Upper lobe of left lung (tissue), 6 donors: ENCODE data around the gene HBM. TPM values are rescaled to one million over a fixed set of nuclear protein-coding genes. Genes with fewer than 3 reads are reported as not detected.

ENCODE experiments used
- ATAC-seq, 2 donors: fragments of 200-7000 bp; cut with Tn5 transposase; one replicate each; pipeline ENCODE4 v1.9.1; 2022; ENCODE audit warnings: mild to moderate bottlenecking in 2 of 2, moderate library complexity in 2 of 2; ENCODE audit not compliant: low FRiP score in 2 of 2
- DNase-seq, 2 donors: peaks; one replicate each; pipeline ENCODE4 v3.0.0-alpha.2; 2019 to 2020
- H3K27ac ChIP-seq, 4 donors: fragments of 200-600 bp; sonication (generic); one replicate each; pipeline ENCODE4 v1.5.1; 2016 to 2019
- H3K27me3 ChIP-seq, 4 donors: fragments of 200-600 bp; sonication (generic); one replicate each; pipeline ENCODE4 v1.5.1; 2017 to 2019
- H3K36me3 ChIP-seq, 4 donors: fragments of 200-600 bp; sonication (generic); one replicate each; pipeline ENCODE4 v1.5.1; 2016 to 2019
- H3K4me1 ChIP-seq, 4 donors: fragments of 200-600 bp; sonication (generic); one replicate each; pipeline ENCODE4 v1.5.1; 2018 to 2019
- H3K4me3 ChIP-seq, 4 donors: fragments of 200-600 bp; sonication (generic); one replicate each; pipeline ENCODE4 v1.5.1; 2017 to 2019; ENCODE audit warnings: mild to moderate bottlenecking in 2 of 4, moderate library complexity in 1 of 4
- H3K9me3 ChIP-seq, 4 donors: fragments of 200-600 bp; sonication (generic); one replicate each; pipeline ENCODE4 v1.5.1; 2018 to 2019
- EP300 ChIP-seq, 4 donors: sonication (generic); formaldehyde crosslinking; IDR thresholded peaks; one replicate each; pipeline ENCODE4 v1.5.1; 2017; ENCODE audit warnings: antibody characterized with exemption in 4 of 4, control low read depth in 2 of 4
- POLR2A ChIP-seq, 4 donors: fragments of 450-650 bp; IDR thresholded peaks; one replicate each; pipeline ENCODE4 v1.5.1; 2016 to 2017; ENCODE audit warnings: antibody characterized with exemption in 4 of 4, mild to moderate bottlenecking in 2 of 4
- POLR2AphosphoS5 ChIP-seq, 2 donors: sonication (generic); formaldehyde crosslinking; IDR thresholded peaks; one replicate each; pipeline ENCODE4 v1.5.1; 2017; ENCODE audit warnings: antibody characterized with exemption in 2 of 2
- WGBS, 2 donors: methylation state at CpG; one replicate each; pipeline ENCODE4 v1.1.5; 2017 to 2018; 5-methylcytosine and 5-hydroxymethylcytosine counted together
- total RNA-seq, 6 donors: library from RNA; depleted of rRNA in 4 of 6; stranded (reverse); fragments of >200 nt in 4 of 6; gene quantifications; one replicate each; pipeline versions ENCODE4 v1.1.0 to v1.2.1, GENCODE V29; 2016 to 2021
- TF ChIP-seq, protein P1 (sequence below), 6 experiments: fragments of 450-650 bp in 4 of 6; fragments of 200-600 bp in 2 of 6; sonication (generic) in 2 of 6; IDR thresholded peaks; one replicate each; pipeline ENCODE4 v1.5.1; 2016 to 2019; ENCODE audit warnings: antibody characterized with exemption in 6 of 6
- donor health status: DM: no; HTN: no; CAD: no; lungs with moderate emphysema.
- donor health status: DM: no; HTN: yes; CAD: no; lungs with severe emphysema.

HBM gene
- total RNA-seq, 6 donors from 2014 or later = 1.7 TPM; not detected in 5

DNA sequence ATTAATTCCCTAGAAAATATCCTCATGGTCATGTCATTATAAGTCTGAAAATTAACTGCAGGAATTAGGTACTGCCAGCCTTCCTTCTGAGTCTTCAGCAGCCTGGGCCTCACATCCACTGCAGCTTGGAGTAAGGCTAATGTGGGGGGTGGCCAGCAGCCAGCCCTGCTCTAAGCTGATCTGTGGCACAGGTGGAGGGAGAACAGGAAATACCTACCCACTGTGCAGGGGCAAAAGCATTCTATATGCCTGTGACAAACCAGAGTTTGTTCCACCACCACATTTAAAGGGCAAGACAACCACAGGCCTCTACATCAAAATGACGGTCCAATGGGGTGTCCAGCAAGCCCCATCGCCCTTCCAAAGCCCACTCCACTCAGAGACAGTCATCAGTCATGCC is 36.7 kb upstream of the HBM start:
- no peak for DNase-seq

DNA sequence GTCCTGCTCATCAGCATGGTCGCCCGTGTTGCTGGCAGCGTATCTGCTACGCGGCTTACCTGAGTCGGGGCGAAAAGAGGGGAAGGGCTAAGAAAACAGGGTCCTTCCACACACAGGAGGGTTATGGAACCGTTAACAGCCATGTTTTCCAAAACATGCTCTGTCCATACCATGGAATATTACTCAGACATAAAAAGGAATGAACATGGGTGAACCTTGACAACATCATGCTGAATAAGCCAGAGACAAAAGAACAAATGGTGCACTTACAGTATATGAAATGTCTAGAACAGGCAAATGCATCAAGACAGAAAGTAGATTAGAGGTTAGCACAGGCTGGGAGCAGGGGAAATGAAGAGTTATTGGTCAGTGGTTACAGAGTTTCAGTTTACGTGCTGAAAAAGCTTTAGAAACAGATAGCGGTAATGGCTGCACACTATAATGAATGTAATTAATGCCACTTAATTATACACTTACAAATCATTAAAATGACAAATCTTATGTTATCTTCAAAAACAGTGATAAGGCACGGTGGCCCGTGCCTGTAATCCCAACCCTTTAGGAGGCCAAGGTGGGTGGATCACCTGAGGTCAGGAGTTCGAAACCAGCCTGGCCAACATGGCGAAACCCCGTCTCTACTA is 35.1 kb upstream of the HBM start:
- no peaks in the 10 kb centered on the region for H3K9me3 ChIP-seq
- 95% methylated on average over 13 to 15 of the region's 15 CpGs for WGBS, 2 donors
- H3K27ac ChIP-seq = no peak overlapping the region
- no peak overlapping the region for H3K4me3 ChIP-seq
- ATAC-seq (no peak), DNase-seq (no peak)
- no peaks in the 10 kb centered on the region for H3K4me1 ChIP-seq
- TF ChIP-seq EP300 (IDR thresholded peaks at IDR 0.05) (no peak), POLR2AphosphoS5 (IDR thresholded peaks at IDR 0.05) (no peak), POLR2A (IDR thresholded peaks at IDR 0.05) (no peak)
- TF ChIP-seq, protein P1, sequence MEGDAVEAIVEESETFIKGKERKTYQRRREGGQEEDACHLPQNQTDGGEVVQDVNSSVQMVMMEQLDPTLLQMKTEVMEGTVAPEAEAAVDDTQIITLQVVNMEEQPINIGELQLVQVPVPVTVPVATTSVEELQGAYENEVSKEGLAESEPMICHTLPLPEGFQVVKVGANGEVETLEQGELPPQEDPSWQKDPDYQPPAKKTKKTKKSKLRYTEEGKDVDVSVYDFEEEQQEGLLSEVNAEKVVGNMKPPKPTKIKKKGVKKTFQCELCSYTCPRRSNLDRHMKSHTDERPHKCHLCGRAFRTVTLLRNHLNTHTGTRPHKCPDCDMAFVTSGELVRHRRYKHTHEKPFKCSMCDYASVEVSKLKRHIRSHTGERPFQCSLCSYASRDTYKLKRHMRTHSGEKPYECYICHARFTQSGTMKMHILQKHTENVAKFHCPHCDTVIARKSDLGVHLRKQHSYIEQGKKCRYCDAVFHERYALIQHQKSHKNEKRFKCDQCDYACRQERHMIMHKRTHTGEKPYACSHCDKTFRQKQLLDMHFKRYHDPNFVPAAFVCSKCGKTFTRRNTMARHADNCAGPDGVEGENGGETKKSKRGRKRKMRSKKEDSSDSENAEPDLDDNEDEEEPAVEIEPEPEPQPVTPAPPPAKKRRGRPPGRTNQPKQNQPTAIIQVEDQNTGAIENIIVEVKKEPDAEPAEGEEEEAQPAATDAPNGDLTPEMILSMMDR (IDR thresholded peaks at IDR 0.05) = no peak
- H3K36me3 ChIP-seq = no peaks in the 10 kb centered on the region
- no peaks in the 10 kb centered on the region for H3K27me3 ChIP-seq

More for the DNA sequence above, 36.7 kb upstream of the HBM start:
- Histone ChIP-seq H3K27ac (no peak overlapping the region), H3K27me3 (no peaks in the 10 kb centered on the region), H3K4me1 (no peaks in the 10 kb centered on the region), H3K36me3 (peaks cover 0 to 5% (median 2%) of the 10 kb centered on the region in 4 donors), H3K9me3 (no peaks in the 10 kb centered on the region), H3K4me3 (no peak overlapping the region)
- WGBS, 2 donors = 94 to 100% methylated on average over 2 of the region's 2 CpGs
- TF ChIP-seq, protein P1 (IDR thresholded peaks at IDR 0.05) = no peak
- TF ChIP-seq POLR2A (IDR thresholded peaks at IDR 0.05) (no peak), EP300 (IDR thresholded peaks at IDR 0.05) (no peak), POLR2AphosphoS5 (IDR thresholded peaks at IDR 0.05) (no peak)
- no peak for ATAC-seq

DNA sequence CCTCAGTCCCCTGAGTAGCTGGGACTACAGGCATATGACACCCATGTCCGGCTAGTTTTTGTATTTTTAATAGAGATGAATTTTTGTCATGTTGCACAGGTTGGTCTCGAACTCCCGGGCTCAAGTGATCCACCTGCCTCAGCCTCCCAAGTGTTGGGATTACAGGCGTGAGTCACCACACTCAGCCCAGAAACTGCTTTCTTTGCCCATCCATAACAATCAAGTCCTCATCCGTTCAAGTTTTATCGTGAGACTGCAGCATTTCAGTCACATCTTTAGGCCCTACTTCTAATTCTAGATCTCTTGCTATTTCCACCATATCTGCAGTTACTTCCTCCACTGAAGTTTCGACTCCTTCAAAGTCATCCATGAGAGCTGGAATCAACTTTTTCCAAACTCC is 33.7 kb upstream of the HBM start:
- H3K9me3 ChIP-seq = no peaks in the 10 kb centered on the region
- no peak overlapping the region for H3K4me3 ChIP-seq
- WGBS, 2 donors = 95 to 96% methylated on average over 7 of the region's 7 CpGs
- no peaks in the 10 kb centered on the region for H3K27me3 ChIP-seq
- no peaks in the 10 kb centered on the region for H3K36me3 ChIP-seq
- DNase-seq (no peak), ATAC-seq (no peak)
- H3K27ac ChIP-seq = no peak overlapping the region
- TF ChIP-seq, protein P1 (IDR thresholded peaks at IDR 0.05) = no peak
- TF ChIP-seq POLR2A (IDR thresholded peaks at IDR 0.05) (no peak), EP300 (IDR thresholded peaks at IDR 0.05) (no peak), POLR2AphosphoS5 (IDR thresholded peaks at IDR 0.05) (no peak)
- H3K4me1 ChIP-seq = peaks cover 0 to 5% (median under 1%) of the 10 kb centered on the region in 4 donors

DNA sequence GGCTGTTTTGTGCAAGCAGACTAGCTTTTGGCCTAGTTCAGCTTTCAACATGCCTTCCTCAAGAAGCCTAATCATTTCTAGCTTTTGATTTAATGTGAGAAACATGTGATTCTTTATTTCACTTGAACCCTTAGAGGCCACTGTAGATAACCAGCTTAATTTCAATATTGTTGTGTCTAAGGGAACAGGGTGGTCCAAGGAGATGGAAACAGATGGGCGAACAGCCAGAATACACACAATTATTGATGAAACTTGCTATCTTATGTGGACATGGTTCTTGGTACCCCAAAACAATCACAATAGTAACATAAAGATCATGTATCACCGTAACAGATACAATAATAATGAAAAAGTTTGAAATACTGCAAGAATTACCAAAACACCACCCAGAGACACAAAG is 32.1 kb upstream of the HBM start:
- DNase-seq (no peak), ATAC-seq (no peak)
- H3K9me3 ChIP-seq = no peaks in the 10 kb centered on the region
- 96 to 97% methylated on average over 2 of the region's 2 CpGs for WGBS, 2 donors
- H3K27ac ChIP-seq = no peak overlapping the region
- H3K4me1 ChIP-seq = peaks cover 4 to 14% (median 7%) of the 10 kb centered on the region in 4 donors
- no peak for TF ChIP-seq POLR2AphosphoS5 (IDR thresholded peaks at IDR 0.05)
- TF ChIP-seq POLR2A (IDR thresholded peaks at IDR 0.05) = no peak
- TF ChIP-seq, protein P1 (IDR thresholded peaks at IDR 0.05) = no peak
- no peak for TF ChIP-seq EP300 (IDR thresholded peaks at IDR 0.05)
- H3K27me3 ChIP-seq = no peaks in the 10 kb centered on the region
- H3K36me3 ChIP-seq = no peaks in the 10 kb centered on the region
- H3K4me3 ChIP-seq = no peak overlapping the region

DNA sequence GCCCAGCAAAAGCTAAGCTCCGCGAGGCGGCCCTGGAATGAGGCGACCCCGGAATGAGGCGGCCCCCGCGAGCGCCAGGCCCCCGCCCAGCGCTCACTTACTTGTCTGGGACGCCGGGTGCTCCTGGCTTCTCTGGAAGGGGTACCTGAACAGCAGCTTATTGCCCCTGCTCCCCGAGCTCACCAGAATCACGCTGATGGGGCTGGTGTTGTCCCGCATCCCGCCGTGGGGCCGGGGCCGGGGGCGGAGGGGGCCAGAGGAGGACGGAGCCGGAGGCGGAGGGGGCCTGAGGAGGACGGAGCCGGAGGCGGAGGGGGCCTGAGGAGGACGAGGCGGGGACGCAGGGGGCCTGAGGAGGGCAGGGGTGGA is 27.7 kb upstream of the HBM start:
- TF ChIP-seq POLR2A (IDR thresholded peaks at IDR 0.05) (no peak), POLR2AphosphoS5 (IDR thresholded peaks at IDR 0.05) (no peak), EP300 (IDR thresholded peaks at IDR 0.05) (no peak)
- TF ChIP-seq, protein P1 (IDR thresholded peaks at IDR 0.05) = no peak
- Histone ChIP-seq H3K27ac (peak overlapping the region; percentile 80 to 91 (median 84)), H3K36me3 (no peaks in the 10 kb centered on the region), H3K4me1 (peaks cover 4 to 23% (median 10%) of the 10 kb centered on the region in 4 donors), H3K4me3 (peak overlapping the region; percentile 69 to 92 (median 82)), H3K27me3 (no peaks in the 10 kb centered on the region), H3K9me3 (no peaks in the 10 kb centered on the region)
- 0 to 3% methylated on average over 17 of the region's 30 CpGs for WGBS, 2 donors
- ATAC-seq (peak in 1 of 2 donors; percentile 27), DNase-seq (peak in 1 of 2 donors; percentile 87)
